ENCODE data around the gene SMPD2. TPM values are rescaled to one million over a fixed set of nuclear protein-coding genes. Genes with fewer than 3 reads are reported as not detected.

Gene SMPD2
- total RNA-seq, 1 donor from 2014 or later: 18.5 TPM

GRCh38 chr6:109484122-109484521 is 43.6 kb downstream of the SMPD2 start:
- intact Hi-C loops (cut with micrococcal nuclease): loop anchor here (5.0 kb wide), 4 partner anchors 33 to 1662 kb away; partner anchors contain the start of genes SCML4 and SEC63
- H3K27me3 Mint-ChIP-seq (ENCODE audit: insufficient read depth): peaks cover 1% of the 10 kb centered on the region
- peaks cover 37% of the 10 kb centered on the region for H3K4me1 Mint-ChIP-seq (ENCODE audit: low read depth)
- H3K9me3 Mint-ChIP-seq: no peaks in the 10 kb centered on the region
- H3K27ac Mint-ChIP-seq: no peak overlapping the region
- DNase-seq (ENCODE audit: low spot score): no peak
- peak overlapping the region; percentile 53 for H3K4me3 Mint-ChIP-seq
- H3K36me3 Mint-ChIP-seq (ENCODE audit: low read depth): peaks cover 24% of the 10 kb centered on the region

GRCh38 chr6:109485266-109485935 is 44.9 kb downstream of the SMPD2 start:
- no peak overlapping the region for H3K27ac Mint-ChIP-seq
- no peak overlapping the region for H3K4me3 Mint-ChIP-seq
- H3K27me3 Mint-ChIP-seq (ENCODE audit: insufficient read depth): peaks cover 1% of the 10 kb centered on the region
- peaks cover 27% of the 10 kb centered on the region for H3K4me1 Mint-ChIP-seq (ENCODE audit: low read depth)
- DNase-seq (ENCODE audit: low spot score): no peak
- H3K9me3 Mint-ChIP-seq: no peaks in the 10 kb centered on the region
- H3K36me3 Mint-ChIP-seq (ENCODE audit: low read depth): peaks cover 16% of the 10 kb centered on the region
- intact Hi-C loops (cut with micrococcal nuclease): no loop called here

GRCh38 chr6:109486068-109486467 is 45.5 kb downstream of the SMPD2 start:
- Mint-ChIP-seq H3K4me1 (ENCODE audit: low read depth) (peaks cover 27% of the 10 kb centered on the region), H3K27me3 (ENCODE audit: insufficient read depth) (peaks cover 1% of the 10 kb centered on the region), H3K9me3 (no peaks in the 10 kb centered on the region), H3K4me3 (no peak overlapping the region), H3K36me3 (ENCODE audit: low read depth) (peaks cover 10% of the 10 kb centered on the region), H3K27ac (no peak overlapping the region)
- intact Hi-C loops (cut with micrococcal nuclease): no loop called here
- no peak for DNase-seq (ENCODE audit: low spot score)

- intact Hi-C loops (cut with micrococcal nuclease): no loop called here
- no peak for DNase-seq (ENCODE audit: low spot score)
- Mint-ChIP-seq H3K9me3 (no peaks in the 10 kb centered on the region), H3K27me3 (ENCODE audit: insufficient read depth) (peaks cover 1% of the 10 kb centered on the region), H3K27ac (no peak overlapping the region), H3K4me3 (no peak overlapping the region), H3K36me3 (ENCODE audit: low read depth) (no peaks in the 10 kb centered on the region), H3K4me1 (ENCODE audit: low read depth) (peaks cover 27% of the 10 kb centered on the region)
Measured at GRCh38 chr6:109488001-109488400, 47.5 kb downstream of the SMPD2 start.

GRCh38 chr6:109490713-109491112 is 50.2 kb downstream of the SMPD2 start:
- Mint-ChIP-seq H3K36me3 (ENCODE audit: low read depth) (no peaks in the 10 kb centered on the region), H3K9me3 (no peaks in the 10 kb centered on the region), H3K4me1 (ENCODE audit: low read depth) (peaks cover 29% of the 10 kb centered on the region), H3K27me3 (ENCODE audit: insufficient read depth) (peaks cover 5% of the 10 kb centered on the region), H3K27ac (peak overlapping the region; percentile 75), H3K4me3 (peak overlapping the region; percentile 47)
- intact Hi-C loops (cut with micrococcal nuclease): no loop called here
- DNase-seq (ENCODE audit: low spot score): no peak

- no peaks in the 10 kb centered on the region for H3K9me3 Mint-ChIP-seq
- peak overlapping the region; percentile 75 for H3K27ac Mint-ChIP-seq
- intact Hi-C loops (cut with micrococcal nuclease): no loop called here
- peaks cover 5% of the 10 kb centered on the region for H3K27me3 Mint-ChIP-seq (ENCODE audit: insufficient read depth)
- H3K4me3 Mint-ChIP-seq: peak overlapping the region; percentile 57
- H3K36me3 Mint-ChIP-seq (ENCODE audit: low read depth): no peaks in the 10 kb centered on the region
- peak; percentile 29 for DNase-seq (ENCODE audit: low spot score)
- H3K4me1 Mint-ChIP-seq (ENCODE audit: low read depth): peaks cover 36% of the 10 kb centered on the region
Measured at GRCh38 chr6:109491207-109491938, 50.8 kb downstream of the SMPD2 start.

Other genes starting within 250 kb of the SMPD2 start
- 249 and 251 TPM in 2 replicates for gene CD164, start 58.3 kb upstream of the SMPD2 start, total RNA-seq
- gene PPIL6, start 96 bp upstream of the SMPD2 start, total RNA-seq: 0.13 and 0.29 TPM in 2 replicates
- 40.8 and 47.1 TPM in 2 replicates for gene MICAL1, start 15.0 kb downstream of the SMPD2 start, total RNA-seq
- gene ZBTB24, start 42.5 kb downstream of the SMPD2 start, total RNA-seq: 19.5 and 20.8 TPM in 2 replicates